Lower leg skin (tissue), 4 donors: ENCODE results near the gene TBX15. TPM values are rescaled to one million over a fixed set of nuclear protein-coding genes. Genes with fewer than 3 reads are reported as not detected.

Experiments used
- DNase-seq, 2 donors: peaks; one replicate each; pipeline ENCODE4 v3.0.0-alpha.2; 2019; ENCODE audit warnings: low spot score in 2 of 2
- H3K4me3 ChIP-seq: fragments of 200-600 bp; sonication (generic); 2 replicates; pipeline ENCODE4 v1.5.1; 2017; ENCODE audit warnings: mild to moderate bottlenecking, low read depth; ENCODE audit not compliant: poor library complexity, severe bottlenecking
- CTCF ChIP-seq, 3 donors: fragments of 450-650 bp; IDR thresholded peaks; one replicate each; pipeline ENCODE4 v1.5.1; 2016; ENCODE audit warnings: antibody characterized with exemption in 3 of 3, mild to moderate bottlenecking in 3 of 3, moderate library complexity in 2 of 3
- POLR2A ChIP-seq, 2 donors: fragments of 450-650 bp; IDR thresholded peaks; one replicate each; pipeline ENCODE4 v1.6.1; 2016 to 2017; ENCODE audit warnings: antibody characterized with exemption in 2 of 2, mild to moderate bottlenecking in 1 of 2, moderate library complexity in 1 of 2
- WGBS, 2 donors: methylation state at CpG; one replicate each; pipeline ENCODE4 v1.1.5; 2018; 5-methylcytosine and 5-hydroxymethylcytosine counted together
- intact Hi-C: fragments of 100-400 bp; cut with DNase I; formaldehyde crosslinking; loops from one replicate; pipeline ENCODE4 v1.15.0; 2023; ENCODE audit warnings: low total_unique reads
- total RNA-seq, 4 donors: library from RNA; depleted of rRNA; stranded (reverse); fragments of >200 nt; gene quantifications; one replicate each; pipeline ENCODE4 v1.1.0, GENCODE V29; 2016

The TBX15 gene
- total RNA-seq, 4 donors from 2014 or later, result 4.7 to 17.0 (median 5.9) TPM

GRCh38 chr1:118989006-118989815 lies 1.1 kb upstream of the TBX15 start:
- no peak overlapping the region for H3K4me3 ChIP-seq
- TF ChIP-seq POLR2A (IDR thresholded peaks at IDR 0.05) (no peak), CTCF (IDR thresholded peaks at IDR 0.05) (no peak)
- intact Hi-C loops, result no loop called here
- WGBS, 2 donors, result 10 to 15% methylated on average over 41 to 44 of the region's 44 CpGs
- peak in 1 of 2 donors; percentile 91 for DNase-seq

- TF ChIP-seq POLR2A (IDR thresholded peaks at IDR 0.05), result no peak
- TF ChIP-seq CTCF (IDR thresholded peaks at IDR 0.05), result no peak
- peak overlapping the region; percentile 50 for H3K4me3 ChIP-seq
- DNase-seq, result peak in 1 of 2 donors; percentile 86
- intact Hi-C loops, result no loop called here
- WGBS, 2 donors, result 1 to 2% methylated on average over 55 to 61 of the region's 65 CpGs
These were observed 516 bp downstream of the TBX15 start for GRCh38 chr1:118987468-118988185.

- peak overlapping the region; percentile 50 for H3K4me3 ChIP-seq
- intact Hi-C loops, result no loop called here
- 7 to 8% methylated on average over 40 to 42 of the region's 42 CpGs for WGBS, 2 donors
- no peak for TF ChIP-seq CTCF (IDR thresholded peaks at IDR 0.05)
- no peak for TF ChIP-seq POLR2A (IDR thresholded peaks at IDR 0.05)
- DNase-seq, result no peak
These were observed 1.3 kb downstream of the TBX15 start for GRCh38 chr1:118986555-118987467.

- DNase-seq, result peak in 1 of 2 donors; percentile 70
- TF ChIP-seq POLR2A (IDR thresholded peaks at IDR 0.05) (no peak), CTCF (IDR thresholded peaks at IDR 0.05) (no peak)
- peak overlapping the region; percentile 50 for H3K4me3 ChIP-seq
- 9 to 15% methylated on average over 34 of the region's 34 CpGs for WGBS, 2 donors
- intact Hi-C loops, result no loop called here
These were observed 2.2 kb downstream of the TBX15 start for GRCh38 chr1:118985640-118986554.
